ENCODE measurements around the gene KDM3A. TPM values are rescaled to one million over a fixed set of nuclear protein-coding genes. Genes with fewer than 3 reads are reported as not detected.

KDM3A gene
- total and polyA plus RNA-seq, 2 of the 8 experiments (the other 6 are each of a cell fraction or from before 2014, with no cell fraction given), result 15.8 to 29.2 TPM

DNA sequence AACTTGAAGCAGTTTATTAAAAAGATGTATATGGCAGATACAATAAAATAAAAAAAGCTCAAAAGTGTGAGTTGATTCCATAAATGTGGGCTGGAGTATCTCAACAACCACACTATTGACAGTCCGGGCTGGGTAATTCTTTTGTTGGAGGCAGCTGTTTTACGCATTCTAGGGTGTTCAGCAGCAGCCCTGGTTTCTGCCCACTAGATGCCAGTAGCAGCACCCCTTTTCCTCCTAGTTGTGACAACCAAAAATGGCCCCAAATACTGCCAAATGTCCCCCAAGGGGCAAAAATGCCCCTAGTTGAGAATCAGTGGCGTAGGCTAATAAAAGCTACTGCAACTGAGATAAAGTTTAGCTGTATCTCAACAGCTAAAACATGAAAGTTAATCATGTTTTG is 77.3 kb downstream of the KDM3A start:
- Histone ChIP-seq H2BK5ac (ENCODE audit: low read depth, low read length) (no peak overlapping the region), H3K4me1 (replicated peaks in 1 of 4; ENCODE audit: control insufficient read depth in 3 of 4, insufficient read depth in 4 of 4, low read length in 3 of 4) (no peaks in the 10 kb centered on the region), H3K18ac (ENCODE audit: extremely low read depth, low read length) (no peak overlapping the region), H2BK12ac (ENCODE audit: low read depth, low read length) (no peak overlapping the region), H4K8ac (ENCODE audit: extremely low read depth, insufficient read depth, low read length) (no peak overlapping the region), H3K4me3 (ENCODE audit: extremely low read depth in 1 of 4, insufficient read depth in 2 of 4, low read depth in 3 of 4, low read length in 4 of 4) (no peak overlapping the region), H3K79me1 (ENCODE audit: low read depth, low read length) (no peaks in the 10 kb centered on the region), H3K23me2 (ENCODE audit: low read depth, low read length) (no peaks in the 10 kb centered on the region), H3K9me3 (ENCODE audit: insufficient read depth in 2 of 2, low read depth in 1 of 2, low read length in 1 of 2) (0 out of 4 replicates have a peak, but pooled peaks cover 0 to 9% of the 10 kb centered on the region in 2 experiments), H2BK15ac (ENCODE audit: low read length) (no peak overlapping the region), H3K9ac (replicated peaks in 1 of 4; ENCODE audit: extremely low read depth in 1 of 4, low read depth in 3 of 4, low read length in 3 of 4) (no peak overlapping the region), H3K4me2 (ENCODE audit: insufficient read depth in 1 of 2, low read depth in 2 of 2, low read length in 2 of 2) (no peak overlapping the region), H2BK20ac (ENCODE audit: low read length) (no peak overlapping the region), H3K23ac (ENCODE audit: insufficient read length) (no peak overlapping the region), H4K91ac (replicated peaks; ENCODE audit: insufficient read length, low read length) (no peak overlapping the region), H2AK5ac (ENCODE audit: low read depth, low read length) (no peak overlapping the region), H3K4ac (replicated peaks; ENCODE audit: insufficient read length, low read depth, low read length) (no peak overlapping the region), H3K56ac (replicated peaks; ENCODE audit: insufficient read length, low read depth, low read length) (no peak overlapping the region), H3K27ac (ENCODE audit: low read depth, low read length) (no peak overlapping the region), H3K79me2 (ENCODE audit: control insufficient read depth in 1 of 2, insufficient read depth in 2 of 2, low read length in 2 of 2) (no peaks in the 10 kb centered on the region), H2BK120ac (replicated peaks; ENCODE audit: low read depth, low read length) (no peak overlapping the region), H4K20me1 (replicated peaks in 1 of 2; ENCODE audit: control insufficient read depth in 1 of 2, insufficient read depth in 2 of 2, low read length in 2 of 2) (no peaks in the 10 kb centered on the region), H3K36me3 (ENCODE audit: control insufficient read depth in 2 of 4, insufficient read depth in 4 of 4, low read length in 3 of 4) (no peaks in the 10 kb centered on the region; a peak in 2 of 8 replicates), H3K14ac (ENCODE audit: insufficient read length) (no peak overlapping the region), H3K27me3 (replicated peaks in 1 of 4; ENCODE audit: control insufficient read depth in 3 of 4, extremely low read depth in 1 of 4, insufficient read depth in 3 of 4, low read length in 3 of 4) (no peaks in the 10 kb centered on the region), H4K5ac (ENCODE audit: insufficient read length, low read depth, low read length) (no peak overlapping the region), H2AFZ (ENCODE audit: low read length) (no peak overlapping the region)
- FAIRE-seq (no peak), DNase-seq (ENCODE audit: low read depth in 1 of 2, low spot score in 2 of 2) (no peak)
- WGBS, 2 experiments (ENCODE audit: extremely low coverage in 1 of 2, insufficient coverage in 1 of 2, insufficient read length in 1 of 2, insufficient replicate concordance in 2 of 2, low coverage in 1 of 2, low lambda C conversion rate in 2 of 2, missing lambda C conversion rate in 1 of 2), result 81% methylated on average over 3 of the region's 3 CpGs; no CpG with 5 or more reads in 1 of the 2 experiments
- ChIA-PET CTCF (ENCODE audit: partially characterized antibody) (interaction anchor here (0.7 to 1.4 kb wide), 3 partner anchors 14 to 72 kb away, joined by 3 to 5 read pairs (median 3); partner anchors contain the start of gene CHMP3), POLR2A (ENCODE audit: partially characterized antibody) (no interaction called here)
- TF ChIP-seq RAD21 (IDR thresholded peaks at IDR 0.05 in 1 of 2, conservative IDR thresholded peaks at IDR 0.05 in 1 of 2; ENCODE audit: low read depth in 2 of 2, low read length in 2 of 2), result peak; percentile 64 to 74
- TF ChIP-seq BACH1 (IDR thresholded peaks at IDR 0.05; ENCODE audit: low read length), result no peak
- TF ChIP-seq, protein P1, sequence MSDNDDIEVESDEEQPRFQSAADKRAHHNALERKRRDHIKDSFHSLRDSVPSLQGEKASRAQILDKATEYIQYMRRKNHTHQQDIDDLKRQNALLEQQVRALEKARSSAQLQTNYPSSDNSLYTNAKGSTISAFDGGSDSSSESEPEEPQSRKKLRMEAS (IDR thresholded peaks at IDR 0.05), result no peak
- TF ChIP-seq SAP30 (IDR thresholded peaks at IDR 0.05; ENCODE audit: insufficient read depth, insufficient replicate concordance, low read length), result no peak
- TF ChIP-seq CTCF (IDR thresholded peaks at IDR 0.05; ENCODE audit: control extremely low read depth in 1 of 3, insufficient read depth in 1 of 3, low read depth in 1 of 3, low read length in 3 of 3), result peak; percentile 50 to 71 (median 53)
- TF ChIP-seq SP1 (IDR thresholded peaks at IDR 0.05; ENCODE audit: low read depth, low read length), result no peak
- TF ChIP-seq CBX8 (IDR thresholded peaks at IDR 0.05; ENCODE audit: borderline replicate concordance, low read depth, low read length), result no peak
- no peak for TF ChIP-seq CREB1 (IDR thresholded peaks at IDR 0.05)
- peak; percentile 39; the same call in 1 of the 2 replicates for TF ChIP-seq YY1 (IDR thresholded peaks at IDR 0.05; ENCODE audit: low read depth, low read length)
- no peak for TF ChIP-seq KDM4A (IDR thresholded peaks at IDR 0.05; ENCODE audit: low read depth, low read length, severe bottlenecking)
- TF ChIP-seq GTF2F1 (IDR thresholded peaks at IDR 0.05; ENCODE audit: borderline replicate concordance, low read depth, low read length), result no peak
